GM20431 (cell line): ENCODE data around the gene AGAP1.

Source experiments
- in situ Hi-C: fragments of 300-500 bp; cut with MseI, MboI; formaldehyde crosslinking; loops from one replicate; pipeline ENCODE4 v1.15.0; 2020; ENCODE audit warnings: low sequenced_read_pairs; ENCODE audit not compliant: unreplicated experiment

The AGAP1 gene

DNA sequence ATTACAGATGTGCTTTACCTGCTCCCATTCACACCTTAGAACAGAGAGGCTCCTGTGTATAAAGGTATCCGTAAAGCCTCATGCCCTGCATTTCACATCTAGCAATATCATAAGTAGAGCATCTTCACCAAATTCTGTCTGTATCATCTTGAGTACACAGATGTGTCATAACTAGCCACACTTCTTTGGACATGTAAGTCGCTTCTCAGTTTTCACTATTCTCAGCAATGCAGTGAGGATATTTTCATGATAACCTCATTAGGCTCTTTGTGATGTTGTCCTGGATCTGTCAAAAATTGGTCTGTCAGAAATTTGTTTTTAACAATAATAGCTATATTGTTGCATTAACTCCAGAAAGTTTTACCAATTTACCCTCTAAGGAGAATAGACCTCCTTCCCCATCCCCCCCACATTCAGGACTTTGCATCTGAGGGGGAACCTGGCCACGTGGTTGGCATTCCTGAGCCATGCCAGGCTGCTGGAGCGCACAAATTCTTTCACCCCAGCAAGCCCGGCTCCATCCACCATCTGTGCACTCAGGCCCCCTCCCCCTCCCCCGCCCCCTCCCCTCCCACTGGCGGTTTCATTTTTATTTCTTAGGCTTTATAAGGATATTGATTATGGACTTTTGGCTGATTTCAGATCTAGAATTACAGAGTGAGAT, 34.1 kb downstream of the AGAP1 start:
- in situ Hi-C loops: no loop called here

GRCh38 chr2:235529621-235530020, 35.8 kb downstream of the AGAP1 start:
- in situ Hi-C loops: no loop called here

GRCh38 chr2:235530735-235531134, 36.9 kb downstream of the AGAP1 start:
- in situ Hi-C loops: no loop called here

DNA sequence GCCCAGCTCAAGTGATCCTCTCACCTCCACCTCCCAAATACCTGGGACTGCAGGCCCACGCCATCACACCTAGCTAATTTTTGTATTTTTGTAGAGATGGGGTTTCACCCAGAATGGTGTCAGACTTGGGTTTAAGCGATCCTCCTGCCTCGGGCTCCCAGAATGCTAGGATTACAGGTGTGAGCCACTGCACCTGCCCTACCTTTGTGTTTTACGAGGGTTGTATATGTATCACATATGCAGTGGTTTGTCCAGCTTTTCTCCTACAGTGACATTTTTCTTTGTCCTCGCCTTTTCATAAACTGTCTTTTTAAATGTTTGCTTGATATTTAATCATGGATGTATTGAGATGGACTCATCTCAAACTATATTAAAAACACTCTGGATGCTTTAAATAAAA, 38.5 kb downstream of the AGAP1 start:
- in situ Hi-C loops: no loop called here

DNA sequence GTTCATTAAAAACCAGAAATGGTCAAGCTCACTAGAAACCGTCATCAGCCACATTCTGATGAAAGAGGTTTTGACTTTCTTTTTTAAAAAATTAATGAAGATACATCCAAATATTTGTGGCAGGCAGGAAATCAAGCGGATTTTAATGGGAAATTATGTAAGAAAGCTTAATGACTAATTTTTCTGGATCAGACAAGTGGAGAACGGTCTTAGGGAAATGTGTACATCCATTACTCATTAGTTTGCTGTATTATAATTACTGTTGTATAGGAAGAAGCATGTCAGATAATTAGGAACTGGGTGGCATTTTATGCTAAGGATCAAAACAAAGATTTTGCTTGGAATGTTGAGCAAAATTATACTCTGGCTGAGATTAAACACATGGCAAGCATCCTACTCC, 39.4 kb downstream of the AGAP1 start:
- in situ Hi-C loops: no loop called here

DNA sequence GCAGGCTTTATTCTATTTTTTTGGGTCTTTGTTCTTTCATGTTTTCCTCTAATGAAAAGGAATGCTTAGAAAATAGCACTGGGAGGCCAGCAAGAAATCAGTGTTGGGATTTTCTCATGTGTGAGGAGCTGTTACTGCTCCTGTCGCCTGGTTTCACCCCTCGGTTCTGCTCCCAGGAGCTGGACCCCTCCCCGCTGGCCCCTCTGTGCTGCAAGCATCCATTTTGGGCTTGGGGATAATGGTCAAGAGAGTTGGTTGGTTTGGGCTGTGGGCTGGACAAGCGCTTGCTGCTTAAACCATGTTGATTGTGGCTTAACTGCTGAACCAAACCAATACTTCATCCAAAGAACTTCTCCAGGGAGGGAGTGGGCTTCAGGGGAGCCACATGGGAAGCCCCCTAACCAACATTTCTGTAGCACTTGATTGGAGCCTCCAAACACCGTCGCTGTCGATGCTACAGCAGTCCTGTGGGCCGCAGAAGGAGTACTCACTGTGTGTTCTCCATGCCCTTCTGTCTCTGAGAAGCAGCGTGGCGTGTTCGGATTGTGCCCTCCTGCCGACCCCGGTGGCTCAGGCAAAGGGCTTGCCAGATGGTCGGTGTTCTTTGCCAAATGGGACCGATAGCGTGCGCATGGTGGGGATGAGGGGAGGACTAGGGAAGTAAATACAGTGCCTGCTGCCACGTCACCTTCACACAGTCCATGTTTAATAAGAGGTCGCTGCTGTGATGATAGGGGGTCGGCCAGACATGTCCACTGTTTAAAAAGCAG, 40.0 kb downstream of the AGAP1 start:
- in situ Hi-C loops: no loop called here

DNA sequence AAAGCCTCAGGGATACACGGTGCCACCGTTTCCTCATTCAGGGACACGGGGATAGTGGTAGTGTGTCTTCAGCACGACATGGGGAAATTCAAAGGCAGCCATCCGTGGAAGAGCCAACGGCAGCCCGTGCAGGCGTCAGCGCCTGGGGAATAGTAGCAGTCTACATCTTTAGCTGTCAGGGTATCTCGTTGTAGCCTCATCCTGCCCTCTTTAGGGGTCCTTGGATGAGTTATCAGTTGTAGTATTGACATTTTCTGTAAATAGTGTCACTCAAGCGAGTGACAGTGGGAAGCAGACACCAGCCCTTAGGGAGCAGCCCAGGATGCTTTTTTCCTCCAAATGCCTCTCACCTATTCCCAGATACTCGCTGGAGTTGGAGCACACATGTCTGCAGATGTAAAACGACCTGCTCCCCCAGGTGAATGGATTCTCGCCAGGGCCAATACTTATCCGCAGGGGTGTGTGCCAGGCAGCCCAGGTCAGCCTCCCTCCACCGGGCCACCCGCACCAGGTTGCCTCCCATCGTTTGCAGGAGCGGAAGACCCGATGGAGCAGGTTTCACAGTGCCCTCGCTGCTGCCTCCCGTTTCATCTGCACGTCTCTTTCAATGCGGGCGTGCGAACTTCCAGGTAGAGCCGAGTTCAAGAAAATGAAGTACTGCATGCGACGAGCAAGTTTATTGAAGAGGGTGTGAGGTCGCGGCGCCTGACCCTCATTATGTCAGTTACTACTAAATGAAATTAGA, 41.0 kb downstream of the AGAP1 start:
- in situ Hi-C loops: no loop called here

DNA sequence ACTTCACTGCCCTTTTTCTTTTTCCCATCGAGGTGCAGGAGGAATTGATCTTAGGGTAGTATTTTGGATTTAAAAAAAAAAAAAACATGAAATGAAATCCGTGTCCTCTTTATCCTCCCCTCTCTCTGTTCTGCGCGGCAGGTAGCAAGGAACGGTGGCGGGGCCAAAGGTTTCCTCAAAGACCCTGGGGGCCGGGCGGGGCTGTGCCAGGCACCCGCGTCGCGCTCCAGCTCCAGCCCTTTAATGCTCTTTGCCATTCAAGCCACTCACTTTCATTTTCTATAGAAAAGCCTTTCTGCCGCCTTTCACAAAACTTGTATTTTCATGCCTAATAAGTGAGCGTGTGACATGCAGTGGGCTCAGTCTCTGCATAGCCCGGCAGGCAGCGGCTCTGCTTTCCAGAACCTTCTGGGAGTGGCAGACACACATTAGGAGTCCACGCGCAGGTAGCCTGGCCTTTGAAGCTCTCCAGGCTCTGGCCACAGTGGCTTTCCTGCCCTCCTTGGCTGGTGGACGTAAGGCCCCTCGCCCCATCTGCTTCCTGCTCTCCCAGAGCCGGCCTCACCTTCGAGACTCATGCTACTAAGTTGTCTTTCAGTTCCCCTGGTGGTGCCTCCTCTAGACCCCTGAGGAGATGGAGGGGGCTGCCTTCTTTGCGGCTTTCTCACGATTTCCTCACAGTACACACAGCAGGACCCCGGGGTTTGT, 41.7 kb downstream of the AGAP1 start:
- in situ Hi-C loops: no loop called here

DNA sequence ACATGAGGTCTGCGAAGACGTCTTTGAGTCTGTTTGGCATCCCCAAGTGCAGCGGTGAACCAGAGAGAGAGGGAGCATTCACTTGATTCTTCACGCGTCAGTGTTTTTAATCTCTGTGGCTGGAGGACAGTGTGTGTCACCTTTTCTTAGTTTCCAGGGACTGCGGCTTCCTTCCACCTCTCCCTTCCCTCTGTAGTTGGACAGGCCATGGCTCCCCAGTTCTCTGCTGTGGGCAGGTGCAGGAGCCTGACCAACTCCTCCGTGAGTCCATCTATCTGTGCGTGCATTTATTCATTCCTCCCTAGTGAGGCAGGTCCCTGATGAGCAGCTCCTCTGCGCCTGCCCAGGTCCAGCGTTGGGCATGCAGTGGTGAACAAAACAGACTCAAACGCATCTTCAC, 42.9 kb downstream of the AGAP1 start:
- in situ Hi-C loops: no loop called here

- in situ Hi-C loops: no loop called here
Measured at GRCh38 chr2:235537186-235537585, 43.3 kb downstream of the AGAP1 start.

GRCh38 chr2:235537587-235537986, 43.7 kb downstream of the AGAP1 start:
- in situ Hi-C loops: no loop called here

DNA sequence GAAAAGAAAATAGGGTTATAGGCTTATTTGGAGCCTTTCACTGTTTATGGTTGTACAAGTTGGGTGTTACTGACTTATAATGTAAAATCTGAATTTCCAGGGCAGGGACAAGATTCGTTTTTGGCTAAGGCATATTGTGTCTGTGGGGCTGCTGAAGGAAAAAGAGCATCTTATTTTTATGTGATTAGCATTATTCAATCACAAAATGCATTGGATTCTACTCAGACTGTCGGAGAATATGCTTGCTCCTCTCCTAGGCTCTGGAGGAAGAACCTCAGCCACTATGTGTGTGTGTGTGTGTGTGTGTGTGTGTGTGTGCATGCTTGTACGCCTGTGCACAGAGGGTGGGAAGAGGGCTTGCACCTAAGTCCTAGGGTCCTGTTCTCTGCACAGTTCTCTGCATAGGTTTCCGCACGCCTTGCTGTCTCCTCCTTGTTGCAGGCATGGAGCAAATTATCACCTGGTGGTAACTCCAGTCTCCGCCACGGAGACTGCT, 44.3 kb downstream of the AGAP1 start:
- in situ Hi-C loops: no loop called here

GRCh38 chr2:235538981-235539380, 45.1 kb downstream of the AGAP1 start:
- in situ Hi-C loops: no loop called here

DNA sequence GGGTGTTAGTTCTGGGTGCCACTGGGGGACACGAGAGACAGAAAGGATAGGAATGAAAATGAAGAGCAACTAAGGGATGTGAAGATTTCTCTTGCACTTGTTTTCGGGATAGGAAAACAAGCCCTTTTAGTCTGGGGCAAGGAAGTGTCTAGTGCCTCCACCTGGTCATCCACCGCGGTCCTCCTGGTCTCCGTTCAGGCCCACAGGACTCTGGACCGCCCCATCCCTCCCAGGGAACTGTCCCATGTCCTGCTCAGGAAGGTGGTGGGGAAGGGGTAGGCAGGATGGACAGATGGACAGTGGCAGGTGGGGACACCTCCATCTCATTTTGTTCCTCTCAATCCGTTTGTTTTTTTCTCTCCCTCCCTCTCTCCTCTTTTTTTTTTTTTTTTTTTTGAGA, 45.9 kb downstream of the AGAP1 start:
- in situ Hi-C loops: no loop called here

DNA sequence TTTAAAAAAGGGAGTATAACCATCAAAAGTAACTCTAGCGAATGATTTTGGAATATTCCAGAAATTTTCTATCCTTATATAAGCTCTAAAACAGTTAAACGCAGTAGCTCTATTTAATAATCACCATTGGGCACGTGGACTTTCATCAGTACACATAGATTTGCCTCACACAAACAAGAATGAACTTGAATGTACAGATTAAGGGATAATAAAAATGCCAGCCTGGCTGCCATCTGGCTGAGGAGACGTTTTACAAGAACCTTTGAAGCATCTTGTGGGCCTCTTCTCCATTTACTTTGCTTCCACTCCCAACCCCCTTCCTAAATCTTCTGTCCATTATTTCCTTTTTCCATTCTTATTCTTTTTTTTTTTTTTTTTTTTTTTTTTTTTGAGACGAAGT, 47.2 kb downstream of the AGAP1 start:
- in situ Hi-C loops: no loop called here

- in situ Hi-C loops: no loop called here
Measured at GRCh38 chr2:235541838-235542549, 48.2 kb downstream of the AGAP1 start.

DNA sequence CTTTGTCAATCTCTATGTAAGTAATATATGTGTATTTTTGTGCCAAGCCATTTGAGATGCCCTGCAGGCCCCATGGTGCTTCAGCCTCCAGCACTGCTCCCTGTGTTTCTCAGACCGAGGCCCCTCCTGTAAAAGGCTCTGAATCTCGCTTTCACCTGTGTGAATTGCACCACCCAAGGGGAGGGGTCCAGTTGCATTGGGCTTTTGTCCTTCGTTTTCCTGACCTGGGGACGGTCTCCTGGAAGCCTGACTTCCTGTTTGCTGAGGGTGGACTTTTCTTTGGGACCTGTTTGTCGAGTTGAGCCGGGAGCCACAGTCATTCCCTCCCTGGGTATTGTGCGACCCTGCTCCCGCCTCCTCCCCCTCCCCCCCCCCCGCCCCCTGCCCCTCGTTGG, 48.9 kb downstream of the AGAP1 start:
- in situ Hi-C loops: no loop called here

DNA sequence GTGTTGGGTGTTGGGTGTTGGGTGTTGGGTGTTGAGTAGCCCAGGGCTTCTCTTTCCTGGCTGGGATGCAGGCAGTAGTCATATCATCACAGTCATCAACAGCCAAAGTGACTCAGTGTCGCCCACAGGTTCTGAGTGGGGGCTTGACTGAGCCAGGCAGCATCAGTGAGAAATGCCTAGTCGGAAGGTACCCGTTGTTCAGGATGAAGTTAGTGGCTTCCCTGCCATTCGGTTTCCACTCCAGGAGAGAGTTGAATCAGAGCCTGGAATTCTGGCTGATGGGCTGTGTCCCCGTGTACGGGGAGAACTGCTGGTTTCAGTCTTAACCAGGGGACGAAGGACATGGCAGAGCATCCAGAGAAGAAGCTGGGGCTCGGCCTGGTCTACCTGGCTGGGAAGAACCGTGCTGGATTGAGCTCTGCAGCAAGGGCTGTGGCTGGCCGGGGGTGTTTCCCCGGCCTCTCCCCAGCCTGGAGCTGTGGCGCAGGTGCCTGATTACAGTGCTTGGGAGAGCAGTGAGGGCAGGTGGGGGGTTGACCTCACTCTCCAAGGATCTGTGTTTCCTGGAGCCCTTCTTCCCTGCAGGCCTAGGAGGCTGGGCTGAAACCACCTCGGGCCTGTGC, 49.4 kb downstream of the AGAP1 start:
- in situ Hi-C loops: no loop called here
